GM18511 (cell line): Measurements from ENCODE around the gene MRPL9.
"Not testable (repeated sequence)": the region's sequence is repeated elsewhere in the genome, so short reads cannot be mapped to it uniquely, and the experiment has no call there.

Experiments
- ATAC-seq: cut with Tn5 transposase; IDR thresholded peaks from one replicate; pipeline ENCODE4 v1.9.1; 2021; ENCODE audit warnings: mild to moderate bottlenecking, moderate library complexity; ENCODE audit not compliant: unreplicated experiment

Gene MRPL9

GRCh38 chr1:151737026-151737425, 26.3 kb downstream of the MRPL9 start:
- ATAC-seq: no peak

- ATAC-seq: not testable (repeated sequence)
These were observed 29.3 kb downstream of the MRPL9 start for GRCh38 chr1:151733995-151734394.

- ATAC-seq: no peak
These were observed 30.2 kb downstream of the MRPL9 start for GRCh38 chr1:151733126-151733525.

GRCh38 chr1:151729966-151730291, 33.4 kb downstream of the MRPL9 start:
- ATAC-seq: no peak

- no peak for ATAC-seq
These were observed 33.9 kb downstream of the MRPL9 start for GRCh38 chr1:151729157-151729965.

- no peak for ATAC-seq
These were observed 34.9 kb downstream of the MRPL9 start for GRCh38 chr1:151728151-151729054.

- no peak for ATAC-seq
These were observed 39.4 kb downstream of the MRPL9 start for GRCh38 chr1:151723726-151724370.

- no peak for ATAC-seq
These were observed 41.3 kb downstream of the MRPL9 start for GRCh38 chr1:151721788-151722510.

- peak; percentile 62 for ATAC-seq
These were observed 42.1 kb downstream of the MRPL9 start, which contains the start of gene RIIAD1 for GRCh38 chr1:151720974-151721787. TSS of gene RIIAD1 (plus strand) at chr1:151721522. CDS start at chr1:151721537, 15 bp downstream.

- no peak for ATAC-seq
These were observed 42.7 kb downstream of the MRPL9 start for GRCh38 chr1:151720554-151720953.

- ATAC-seq: no peak
These were observed 43.2 kb downstream of the MRPL9 start for GRCh38 chr1:151720125-151720524.

- no peak for ATAC-seq
These were observed 44.6 kb downstream of the MRPL9 start for GRCh38 chr1:151718666-151719065.

GRCh38 chr1:151718011-151718431, 45.3 kb downstream of the MRPL9 start:
- no peak for ATAC-seq

- no peak for ATAC-seq
These were observed 46.3 kb downstream of the MRPL9 start, which contains the start of gene CELF3 for GRCh38 chr1:151716771-151717631. TSS of gene CELF3 (minus strand) at chr1:151716803. CDS start at chr1:151716020, 783 bp downstream.

- ATAC-seq: no peak
These were observed 46.9 kb downstream of the MRPL9 start for GRCh38 chr1:151716405-151716762.

- no peak for ATAC-seq
These were observed 47.4 kb downstream of the MRPL9 start for GRCh38 chr1:151715726-151716404.

GRCh38 chr1:151714820-151715725, 48.2 kb downstream of the MRPL9 start:
- ATAC-seq: no peak
